OCI-LY7 (cell line): Measurements from ENCODE around the gene DNAJC18. TPM values are rescaled to one million over a fixed set of nuclear protein-coding genes. Genes with fewer than 3 reads are reported as not detected.

Experiments used
- BruUV-seq: library from RNA; stranded (reverse); fragments of 400-500 nt; replicated peaks from 2 replicates; lab custom pipeline; 2021; lab: Mats Ljungman, UMichigan
- CTCF ChIA-PET: fragments of 300-600 bp; sonication (Branson Sonifier 250); formaldehyde crosslinking; loops from one replicate; lab custom pipeline; 2022; ENCODE audit warnings: antibody characterized with exemption; ENCODE audit not compliant: unreplicated experiment; lab: Charles Lee
- POLR2A ChIA-PET: fragments of 300-600 bp; sonication (Branson Sonifier 250); formaldehyde crosslinking; loops from one replicate; lab custom pipeline; 2022; ENCODE audit warnings: antibody characterized with exemption; lab: Charles Lee
- DNase-seq: peaks from one replicate; pipeline ENCODE4 v3.0.0-alpha.2; 2015; ENCODE audit warnings: low spot score
- H2AFZ ChIP-seq: fragments of 200-600 bp; sonication (generic), shearing (Covaris generic); 2 replicates; pipeline ENCODE4 v1.6.1; 2014; ENCODE audit warnings: mild to moderate bottlenecking, antibody characterized with exemption, low read length, moderate library complexity
- H3K27ac ChIP-seq: fragments of 200-600 bp; sonication (generic); 2 replicates; pipeline ENCODE4 v1.5.1; 2014; ENCODE audit warnings: mixed run types, low read depth, mild to moderate bottlenecking, moderate library complexity, low read length, inconsistent platforms; ENCODE audit not compliant: poor library complexity, severe bottlenecking
- H3K36me3 ChIP-seq: fragments of 200-600 bp; sonication (generic); 2 replicates; pipeline ENCODE4 v1.6.1; 2014; ENCODE audit warnings: mild to moderate bottlenecking, antibody characterized with exemption, low read length, moderate library complexity, mixed read lengths; ENCODE audit not compliant: insufficient read depth
- H3K4me1 ChIP-seq: fragments of 200-600 bp; sonication (generic); 2 replicates; pipeline ENCODE4 v1.5.1; 2014; ENCODE audit warnings: mild to moderate bottlenecking, low read length; ENCODE audit not compliant: insufficient read depth, poor library complexity, severe bottlenecking
- H3K4me2 ChIP-seq: fragments of 200-600 bp; sonication (generic); 2 replicates; pipeline ENCODE4 v1.6.1; 2014; ENCODE audit warnings: mild to moderate bottlenecking, low read length
- H3K4me3 ChIP-seq: fragments of 200-600 bp; sonication (generic); 2 replicates; pipeline ENCODE4 v1.5.1; 2014; ENCODE audit warnings: mild to moderate bottlenecking, low read depth, low read length; ENCODE audit not compliant: poor library complexity, severe bottlenecking
- H3K79me2 ChIP-seq: fragments of 200-600 bp; sonication (generic); 2 replicates; pipeline ENCODE4 v1.6.1; 2016; ENCODE audit warnings: low read depth, mild to moderate bottlenecking, low read length, moderate library complexity, mixed read lengths; ENCODE audit not compliant: insufficient read depth
- H3K9me2 ChIP-seq: fragments of 200-600 bp; sonication (generic); 2 replicates; pipeline ENCODE4 v1.6.1; 2016; ENCODE audit warnings: mild to moderate bottlenecking, low read length, mixed read lengths; ENCODE audit not compliant: insufficient read depth
- H3K9me3 ChIP-seq: fragments of 200-600 bp; sonication (generic); 2 replicates; pipeline ENCODE4 v1.6.1; 2014; ENCODE audit warnings: mild to moderate bottlenecking, mixed run types, low read length, mixed read lengths
- H4K20me1 ChIP-seq: fragments of 200-600 bp; sonication (generic); 2 replicates; pipeline ENCODE4 v1.6.1; 2014; ENCODE audit warnings: mild to moderate bottlenecking, antibody characterized with exemption, low read length, moderate library complexity, mixed read lengths; ENCODE audit not compliant: insufficient read depth
- CTCF ChIP-seq: fragments of 200-600 bp; sonication (generic); conservative IDR thresholded peaks from 2 replicates; pipeline ENCODE4 v1.5.1; 2014; ENCODE audit warnings: mild to moderate bottlenecking, antibody characterized with exemption, low read length, moderate library complexity, mixed read lengths
- EZH2phosphoT487 ChIP-seq: fragments of 200-600 bp; sonication (generic); IDR thresholded peaks from 2 replicates; pipeline ENCODE4 v1.6.1; 2018; ENCODE audit warnings: low read depth, borderline replicate concordance, mild to moderate bottlenecking, mixed run types, antibody characterized with exemption, low read length, moderate library complexity, mixed read lengths
- intact Hi-C: fragments of 100-400 bp; cut with micrococcal nuclease; formaldehyde crosslinking; loops from one replicate; pipeline ENCODE4 v1.10.0; 2022; ENCODE audit not compliant: unreplicated experiment
- total RNA-seq, 2 experiments: library from RNA; depleted of rRNA in 1 of 2; stranded (reverse); fragments of >200 nt in 1 of 2; shearing (Covaris generic) in 1 of 2; gene quantifications; 2 replicates each; pipeline ENCODE4 v1.2.3, GENCODE V29; 2014 to 2022

DNAJC18 gene
- total RNA-seq, 2 experiments from 2014 or later: 1.2 to 12.6 TPM

- ChIA-PET CTCF (interaction anchor here (0.6 kb wide), 1 partner anchor 14 kb away, joined by 3 read pairs; no protein-coding TSS in a partner anchor), POLR2A (no interaction called here)
- Histone ChIP-seq H3K27ac (no peak overlapping the region), H3K4me1 (peaks cover 8% of the 10 kb centered on the region), H2AFZ (no peak overlapping the region), H3K36me3 (no peaks in the 10 kb centered on the region), H3K4me3 (no peak overlapping the region), H3K4me2 (no peak overlapping the region), H4K20me1 (no peaks in the 10 kb centered on the region), H3K9me2 (no peaks in the 10 kb centered on the region), H3K79me2 (no peaks in the 10 kb centered on the region), H3K9me3 (no peaks in the 10 kb centered on the region)
- BruUV-seq: no TSS peak
- intact Hi-C loops: no loop called here
- DNase-seq: no peak
- TF ChIP-seq CTCF: no peak
- TF ChIP-seq EZH2phosphoT487: no peak
These were observed 22.4 kb upstream of the DNAJC18 start for GRCh38 chr5:139461698-139462097.

GRCh38 chr5:139461176-139461575 lies 21.9 kb upstream of the DNAJC18 start:
- Histone ChIP-seq H3K9me3 (no peaks in the 10 kb centered on the region), H2AFZ (no peak overlapping the region), H3K4me1 (peaks cover 8% of the 10 kb centered on the region), H3K79me2 (no peaks in the 10 kb centered on the region), H4K20me1 (no peaks in the 10 kb centered on the region), H3K9me2 (no peaks in the 10 kb centered on the region), H3K27ac (no peak overlapping the region), H3K4me2 (no peak overlapping the region), H3K36me3 (no peaks in the 10 kb centered on the region), H3K4me3 (no peak overlapping the region)
- no peak for DNase-seq
- BruUV-seq: no TSS peak
- intact Hi-C loops: no loop called here
- POLR2A ChIA-PET: no interaction called here
- no peak for TF ChIP-seq CTCF
- TF ChIP-seq EZH2phosphoT487: no peak
- CTCF ChIA-PET: interaction anchor here (0.6 kb wide), 1 partner anchor 14 kb away, joined by 3 read pairs; no protein-coding TSS in a partner anchor

GRCh38 chr5:139460455-139460854 lies 21.1 kb upstream of the DNAJC18 start:
- no peak overlapping the region for H3K27ac ChIP-seq
- intact Hi-C loops: no loop called here
- no peaks in the 10 kb centered on the region for H3K79me2 ChIP-seq
- no peaks in the 10 kb centered on the region for H3K9me3 ChIP-seq
- TF ChIP-seq EZH2phosphoT487: no peak
- TF ChIP-seq CTCF: no peak
- H3K4me2 ChIP-seq: no peak overlapping the region
- H3K4me3 ChIP-seq: no peak overlapping the region
- H2AFZ ChIP-seq: no peak overlapping the region
- H3K9me2 ChIP-seq: no peaks in the 10 kb centered on the region
- H3K36me3 ChIP-seq: no peaks in the 10 kb centered on the region
- ChIA-PET POLR2A (no interaction called here), CTCF (no interaction called here)
- no TSS peak for BruUV-seq
- H3K4me1 ChIP-seq: peaks cover 8% of the 10 kb centered on the region
- no peak for DNase-seq
- H4K20me1 ChIP-seq: no peaks in the 10 kb centered on the region
